ENCODE results near the gene DHX36.

The DHX36 gene

DNA sequence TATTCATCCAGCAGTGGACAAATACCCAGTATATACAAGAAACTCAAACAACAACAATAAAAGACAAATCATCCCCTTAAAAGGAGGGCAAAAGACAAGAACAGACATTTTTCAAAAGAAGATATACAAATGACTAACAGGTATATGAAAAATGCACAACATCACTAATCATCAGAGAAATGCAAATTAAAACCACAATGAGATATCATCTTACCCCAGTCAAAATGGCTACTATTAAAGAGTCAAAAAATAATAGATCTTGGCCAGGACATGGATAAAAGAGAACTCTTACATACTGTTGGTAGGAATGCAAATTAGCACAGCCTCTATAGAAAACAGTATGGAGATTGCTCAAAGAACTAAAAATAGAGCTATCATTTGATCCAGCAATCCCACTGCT is 16.9 kb downstream of the DHX36 start:
- TF ChIP-seq EZH2phosphoT487 (IDR thresholded peaks at IDR 0.05; ENCODE audit: borderline replicate concordance) (no peak), CTCF (conservative IDR thresholded peaks at IDR 0.05; ENCODE audit: low read length) (no peak)
- Histone ChIP-seq H3K4me3 (ENCODE audit: low read length, poor library complexity, severe bottlenecking) (no peak overlapping the region), H3K27me3 (ENCODE audit: insufficient read depth, low read length, poor library complexity, severe bottlenecking) (no peaks in the 10 kb centered on the region), H3K79me2 (ENCODE audit: insufficient read depth, low read length) (peaks cover 6% of the 10 kb centered on the region), H4K20me1 (ENCODE audit: insufficient read depth, low read length, poor library complexity, severe bottlenecking) (peaks cover 14% of the 10 kb centered on the region), H2AFZ (ENCODE audit: low read length) (no peak overlapping the region), H3K9me2 (replicated peaks; ENCODE audit: low read depth, low read length) (no peaks in the 10 kb centered on the region), H3K9ac (ENCODE audit: low read depth, low read length, poor library complexity, severe bottlenecking) (no peak overlapping the region), H3K4me2 (ENCODE audit: low read depth, low read length, poor library complexity, severe bottlenecking) (no peak overlapping the region), H3K4me1 (ENCODE audit: insufficient read depth, low read length, poor library complexity, severe bottlenecking) (peaks cover 6% of the 10 kb centered on the region), H3K36me3 (ENCODE audit: insufficient read depth, low read length) (peaks cover 86% of the 10 kb centered on the region), H3K9me3 (ENCODE audit: insufficient read depth, low read depth, low read length) (no peaks in the 10 kb centered on the region), H3F3A (ENCODE audit: low read depth) (no peaks in the 10 kb centered on the region)

- Histone ChIP-seq H3K4me2 (ENCODE audit: low read depth, low read length, poor library complexity, severe bottlenecking) (no peak overlapping the region), H3K27me3 (ENCODE audit: insufficient read depth, low read length, poor library complexity, severe bottlenecking) (no peaks in the 10 kb centered on the region), H3K9me3 (ENCODE audit: insufficient read depth, low read depth, low read length) (no peaks in the 10 kb centered on the region), H4K20me1 (ENCODE audit: insufficient read depth, low read length, poor library complexity, severe bottlenecking) (peaks cover 14% of the 10 kb centered on the region), H3K9me2 (replicated peaks; ENCODE audit: low read depth, low read length) (no peaks in the 10 kb centered on the region), H3F3A (ENCODE audit: low read depth) (no peaks in the 10 kb centered on the region), H3K9ac (ENCODE audit: low read depth, low read length, poor library complexity, severe bottlenecking) (no peak overlapping the region), H3K4me3 (ENCODE audit: low read length, poor library complexity, severe bottlenecking) (no peak overlapping the region), H3K79me2 (ENCODE audit: insufficient read depth, low read length) (peaks cover 6% of the 10 kb centered on the region; the same call in 1 of the 2 replicates), H2AFZ (ENCODE audit: low read length) (no peak overlapping the region), H3K4me1 (ENCODE audit: insufficient read depth, low read length, poor library complexity, severe bottlenecking) (peaks cover 6% of the 10 kb centered on the region), H3K36me3 (ENCODE audit: insufficient read depth, low read length) (peaks cover 99% of the 10 kb centered on the region)
- TF ChIP-seq EZH2phosphoT487 (IDR thresholded peaks at IDR 0.05; ENCODE audit: borderline replicate concordance) (no peak), CTCF (conservative IDR thresholded peaks at IDR 0.05; ENCODE audit: low read length) (no peak)
Measured at GRCh38 chr3:154304936-154305335, 19.4 kb downstream of the DHX36 start.

DNA sequence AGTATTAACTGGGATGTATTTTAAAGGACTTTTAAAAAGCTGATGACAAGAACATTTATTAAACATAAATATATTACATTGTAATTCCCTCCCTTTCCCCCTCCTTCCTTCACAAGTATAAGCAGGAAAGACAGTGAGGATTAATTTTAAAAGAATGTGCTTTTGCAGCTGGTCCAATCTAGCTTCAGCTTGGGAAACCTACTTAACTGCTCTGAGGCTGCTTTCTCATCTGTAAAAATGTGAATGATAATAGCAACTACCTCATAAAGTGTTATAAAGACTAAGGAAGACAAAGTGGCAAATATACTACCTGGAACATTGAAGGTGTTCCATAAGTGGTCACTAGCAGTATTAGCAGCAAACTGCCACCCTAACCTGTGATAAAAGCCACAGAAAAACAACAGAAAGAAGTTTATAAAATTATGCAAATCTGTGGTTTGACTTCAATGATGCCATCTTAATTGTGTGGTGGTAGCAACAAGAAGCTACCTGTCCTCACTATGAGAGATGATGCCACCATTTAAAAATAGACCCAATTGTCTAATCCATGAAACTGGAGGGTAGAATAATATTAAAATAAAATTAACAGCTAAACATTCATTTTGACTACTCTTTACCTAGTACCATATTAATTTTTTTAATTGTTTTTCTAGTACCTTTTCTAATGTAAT is 20.0 kb downstream of the DHX36 start:
- peaks cover 6% of the 10 kb centered on the region; the same call in 1 of the 2 replicates for H3K79me2 ChIP-seq (ENCODE audit: insufficient read depth, low read length)

More for the DNA sequence above, 20.0 kb downstream of the DHX36 start:
- no peaks in the 10 kb centered on the region for H3F3A ChIP-seq (ENCODE audit: low read depth)
- H3K9me2 ChIP-seq (replicated peaks; ENCODE audit: low read depth, low read length), result no peaks in the 10 kb centered on the region
- H4K20me1 ChIP-seq (ENCODE audit: insufficient read depth, low read length, poor library complexity, severe bottlenecking), result peaks cover 14% of the 10 kb centered on the region
- peaks cover 6% of the 10 kb centered on the region for H3K4me1 ChIP-seq (ENCODE audit: insufficient read depth, low read length, poor library complexity, severe bottlenecking)
- no peaks in the 10 kb centered on the region for H3K27me3 ChIP-seq (ENCODE audit: insufficient read depth, low read length, poor library complexity, severe bottlenecking)
- no peak overlapping the region for H3K4me2 ChIP-seq (ENCODE audit: low read depth, low read length, poor library complexity, severe bottlenecking)
- H3K36me3 ChIP-seq (ENCODE audit: insufficient read depth, low read length), result peaks cover 99% of the 10 kb centered on the region
- no peaks in the 10 kb centered on the region for H3K9me3 ChIP-seq (ENCODE audit: insufficient read depth, low read depth, low read length)
- H2AFZ ChIP-seq (ENCODE audit: low read length), result no peak overlapping the region
- no peak for TF ChIP-seq EZH2phosphoT487 (IDR thresholded peaks at IDR 0.05; ENCODE audit: borderline replicate concordance)
- no peak for TF ChIP-seq CTCF (conservative IDR thresholded peaks at IDR 0.05; ENCODE audit: low read length)
- no peak overlapping the region for H3K9ac ChIP-seq (ENCODE audit: low read depth, low read length, poor library complexity, severe bottlenecking)
- no peak overlapping the region for H3K4me3 ChIP-seq (ENCODE audit: low read length, poor library complexity, severe bottlenecking)
